GM23248 (cell line): ENCODE results near the gene ZNF407. TPM values are rescaled to one million over a fixed set of nuclear protein-coding genes. Genes with fewer than 3 reads are reported as not detected.
A peak's percentile ranks its signal among the peaks of the same experiment; 100 is the strongest.

Experiments used
- DNase-seq: peaks from one replicate; pipeline ENCODE4 v3.0.0-alpha.2; 2015
- H2AFZ ChIP-seq: fragments of 200-600 bp; sonication (generic); 2 replicates; pipeline ENCODE4 v1.6.1; 2016; ENCODE audit warnings: antibody characterized with exemption
- H3F3A ChIP-seq: fragments of 200-600 bp; sonication (generic); 2 replicates; pipeline ENCODE4 v1.6.1; 2016; ENCODE audit warnings: mild to moderate bottlenecking, antibody characterized with exemption, mixed run types; ENCODE audit not compliant: insufficient read depth
- H3K27ac ChIP-seq: fragments of 200-600 bp; sonication (generic); 2 replicates; pipeline ENCODE4 v1.5.1; 2016; ENCODE audit warnings: mild to moderate bottlenecking
- H3K27me3 ChIP-seq: fragments of 200-600 bp; sonication (generic); replicated peaks from 2 replicates; pipeline ENCODE4 v1.6.1; 2016; ENCODE audit warnings: mild to moderate bottlenecking; ENCODE audit not compliant: insufficient read depth
- H3K36me3 ChIP-seq: fragments of 200-600 bp; sonication (generic); 2 replicates; pipeline ENCODE4 v1.6.1; 2016; ENCODE audit warnings: low read depth, mild to moderate bottlenecking
- H3K4me1 ChIP-seq: fragments of 200-600 bp; sonication (generic); 2 replicates; pipeline ENCODE4 v1.6.1; 2016; ENCODE audit warnings: mild to moderate bottlenecking; ENCODE audit not compliant: insufficient read depth
- H3K4me2 ChIP-seq: fragments of 200-600 bp; sonication (generic); one replicate; pipeline ENCODE4 v1.6.1; 2016; ENCODE audit warnings: mild to moderate bottlenecking; ENCODE audit not compliant: unreplicated experiment
- H3K4me3 ChIP-seq: fragments of 200-600 bp; sonication (generic); 2 replicates; pipeline ENCODE4 v1.5.1; 2016; ENCODE audit warnings: mild to moderate bottlenecking
- H3K79me2 ChIP-seq: fragments of 200-600 bp; sonication (generic); 2 replicates; pipeline ENCODE4 v1.6.1; 2016; ENCODE audit warnings: mild to moderate bottlenecking; ENCODE audit not compliant: insufficient read depth
- H3K9ac ChIP-seq: fragments of 200-600 bp; sonication (generic); 2 replicates; pipeline ENCODE4 v1.6.1; 2016; ENCODE audit warnings: mild to moderate bottlenecking
- H3K9me2 ChIP-seq: fragments of 200-600 bp; sonication (generic); 2 replicates; pipeline ENCODE4 v1.6.1; 2016; ENCODE audit warnings: mixed run types, mild to moderate bottlenecking, moderate library complexity; ENCODE audit not compliant: insufficient read depth
- H3K9me3 ChIP-seq: fragments of 200-600 bp; sonication (generic); one replicate; pipeline ENCODE4 v1.6.1; 2017; ENCODE audit warnings: low read depth
- H4K20me1 ChIP-seq: fragments of 200-600 bp; sonication (generic); 2 replicates; pipeline ENCODE4 v1.6.0; 2016; ENCODE audit not compliant: insufficient read depth
- EZH2 ChIP-seq: fragments of 200-600 bp; sonication (generic); IDR thresholded peaks from 2 replicates; pipeline ENCODE4 v1.6.1; 2018; ENCODE audit warnings: antibody characterized with exemption, mild to moderate bottlenecking; ENCODE audit not compliant: insufficient read depth, poor library complexity, severe bottlenecking
- EZH2phosphoT487 ChIP-seq: fragments of 200-600 bp; sonication (generic); IDR thresholded peaks from 2 replicates; pipeline ENCODE4 v1.6.1; 2018; ENCODE audit warnings: antibody characterized with exemption, moderate library complexity, mild to moderate bottlenecking, low read depth; ENCODE audit not compliant: insufficient read depth
- WGBS, 2 experiments: methylation state at CpG; one replicate each; pipeline ENCODE4 v1.1.6; 2015 to 2017; ENCODE audit warnings: low lambda C conversion rate in 2 of 2, low coverage in 1 of 2; ENCODE audit errors: missing lambda C conversion rate in 2 of 2; 5-methylcytosine and 5-hydroxymethylcytosine counted together
- in situ Hi-C: fragments of 300-500 bp; cut with MboI; formaldehyde crosslinking; loops from 2 replicates; pipeline ENCODE4 v1.15.0; 2020
- polyA plus RNA-seq: library from polyadenylated mRNA; unstranded; fragments of >200 nt; fragmentation: Nextera tagmentation; extraction: Ambion mirVana; gene quantifications from 2 replicates; pipeline ENCODE4 v1.2.1, GENCODE V29; 2016
- total RNA-seq: library from RNA; depleted of rRNA; stranded (reverse); fragments of >200 nt; shearing (Covaris generic); gene quantifications from 2 replicates; pipeline ENCODE4 v1.2.3, GENCODE V29; 2014

ZNF407 gene
- total and polyA plus RNA-seq, 2 experiments from 2014 or later, result 2.6 to 6.3 TPM

GRCh38 chr18:75070625-75071483 lies 473.2 kb downstream of the ZNF407 start:
- Histone ChIP-seq H3K4me2 (peak overlapping the region; percentile 42), H3K4me1 (peaks cover 9% of the 10 kb centered on the region), H3K4me3 (peak overlapping the region; percentile 46), H3K9ac (0 out of 2 replicates have a peak overlapping the region, but pooled peaks have one; percentile 10), H2AFZ (peak overlapping the region; percentile 15; the same call in 1 of the 2 replicates), H3K27me3 (no peaks in the 10 kb centered on the region), H3K9me3 (no peaks in the 10 kb centered on the region), H3K79me2 (no peaks in the 10 kb centered on the region), H3K9me2 (no peaks in the 10 kb centered on the region), H3K27ac (peak overlapping the region; percentile 41), H3K36me3 (no peaks in the 10 kb centered on the region), H3F3A (no peaks in the 10 kb centered on the region), H4K20me1 (no peaks in the 10 kb centered on the region)
- in situ Hi-C loops, result no loop called here
- WGBS, 2 experiments, result 56 to 58% methylated on average over 22 of the region's 22 CpGs
- TF ChIP-seq EZH2, result no peak
- TF ChIP-seq EZH2phosphoT487, result no peak
- peak; percentile 89 for DNase-seq

DNA sequence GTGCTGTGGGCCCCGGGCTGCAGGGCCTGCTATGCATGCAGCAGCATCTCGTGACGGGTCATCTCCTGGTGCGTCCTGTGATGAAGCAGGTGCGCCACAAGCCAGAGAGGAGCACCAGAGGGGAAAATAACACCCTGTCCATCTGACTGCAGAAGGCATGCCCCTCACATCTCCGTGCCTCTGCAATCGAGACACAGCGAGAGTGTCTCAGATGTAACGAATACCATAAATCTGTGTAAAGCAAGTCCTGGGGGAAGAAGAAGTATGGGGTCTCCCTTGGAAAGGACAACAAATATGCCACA lies 473.8 kb downstream of the ZNF407 start:
- in situ Hi-C loops, result no loop called here
- TF ChIP-seq EZH2phosphoT487, result no peak
- Histone ChIP-seq H3K9ac (no peak overlapping the region), H3K4me1 (peaks cover 9% of the 10 kb centered on the region), H3K79me2 (no peaks in the 10 kb centered on the region), H3K9me2 (no peaks in the 10 kb centered on the region), H3K4me2 (no peak overlapping the region), H3K36me3 (no peaks in the 10 kb centered on the region), H4K20me1 (no peaks in the 10 kb centered on the region), H2AFZ (peak overlapping the region; percentile 15; the same call in 1 of the 2 replicates), H3K27ac (no peak overlapping the region), H3K9me3 (no peaks in the 10 kb centered on the region), H3K4me3 (no peak overlapping the region), H3K27me3 (no peaks in the 10 kb centered on the region), H3F3A (no peaks in the 10 kb centered on the region)
- no peak for DNase-seq
- WGBS, 2 experiments, result 86 to 87% methylated on average over 9 of the region's 9 CpGs

DNA sequence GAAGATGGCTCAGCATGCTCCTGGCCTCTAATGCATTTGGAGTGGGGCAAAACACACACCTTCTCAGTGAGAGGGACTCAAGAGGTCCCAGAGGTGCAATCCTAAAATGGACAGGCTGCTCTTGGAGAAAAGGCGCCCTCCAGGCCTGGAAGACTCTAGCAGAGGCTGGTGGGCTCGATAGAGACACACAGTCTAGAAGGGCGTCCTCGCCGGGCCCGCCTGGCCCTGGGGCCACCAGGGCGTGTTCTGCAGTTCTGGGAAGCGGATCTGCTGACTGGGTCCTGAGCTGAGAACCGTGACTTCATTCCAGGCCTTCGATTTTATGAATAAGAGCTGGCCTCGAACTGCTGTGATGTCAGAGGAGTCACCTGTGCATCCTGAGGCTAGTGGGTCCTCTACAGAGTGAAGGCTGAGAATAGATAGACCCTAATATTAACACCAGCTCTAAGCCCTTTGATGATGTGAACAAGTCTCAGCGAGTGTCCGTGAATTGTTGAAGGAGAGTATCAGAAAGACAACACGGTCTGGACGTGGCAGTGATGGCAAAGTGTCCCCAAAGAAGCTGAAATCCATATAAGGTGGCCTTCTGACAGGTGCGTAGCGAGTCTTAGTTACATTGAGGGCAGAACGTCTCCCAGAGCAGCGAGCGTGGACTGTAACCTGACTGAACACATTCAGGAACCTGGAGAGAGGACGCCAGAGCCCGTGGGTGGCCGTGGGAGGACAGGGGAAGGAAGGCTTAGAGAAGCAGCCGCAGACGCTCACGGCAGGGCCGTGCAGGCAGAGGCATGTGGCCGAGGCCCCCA lies 474.4 kb downstream of the ZNF407 start:
- Histone ChIP-seq H3F3A (no peaks in the 10 kb centered on the region), H2AFZ (no peak overlapping the region), H3K9ac (no peak overlapping the region), H3K36me3 (no peaks in the 10 kb centered on the region), H3K27me3 (no peaks in the 10 kb centered on the region), H3K4me2 (no peak overlapping the region), H3K4me1 (peaks cover 9% of the 10 kb centered on the region), H4K20me1 (no peaks in the 10 kb centered on the region), H3K27ac (no peak overlapping the region), H3K4me3 (no peak overlapping the region), H3K9me2 (no peaks in the 10 kb centered on the region), H3K79me2 (no peaks in the 10 kb centered on the region), H3K9me3 (no peaks in the 10 kb centered on the region)
- WGBS, 2 experiments, result 89 to 91% methylated on average over 27 of the region's 28 CpGs
- TF ChIP-seq EZH2phosphoT487, result no peak
- TF ChIP-seq EZH2, result no peak
- in situ Hi-C loops, result no loop called here
- no peak for DNase-seq

DNA sequence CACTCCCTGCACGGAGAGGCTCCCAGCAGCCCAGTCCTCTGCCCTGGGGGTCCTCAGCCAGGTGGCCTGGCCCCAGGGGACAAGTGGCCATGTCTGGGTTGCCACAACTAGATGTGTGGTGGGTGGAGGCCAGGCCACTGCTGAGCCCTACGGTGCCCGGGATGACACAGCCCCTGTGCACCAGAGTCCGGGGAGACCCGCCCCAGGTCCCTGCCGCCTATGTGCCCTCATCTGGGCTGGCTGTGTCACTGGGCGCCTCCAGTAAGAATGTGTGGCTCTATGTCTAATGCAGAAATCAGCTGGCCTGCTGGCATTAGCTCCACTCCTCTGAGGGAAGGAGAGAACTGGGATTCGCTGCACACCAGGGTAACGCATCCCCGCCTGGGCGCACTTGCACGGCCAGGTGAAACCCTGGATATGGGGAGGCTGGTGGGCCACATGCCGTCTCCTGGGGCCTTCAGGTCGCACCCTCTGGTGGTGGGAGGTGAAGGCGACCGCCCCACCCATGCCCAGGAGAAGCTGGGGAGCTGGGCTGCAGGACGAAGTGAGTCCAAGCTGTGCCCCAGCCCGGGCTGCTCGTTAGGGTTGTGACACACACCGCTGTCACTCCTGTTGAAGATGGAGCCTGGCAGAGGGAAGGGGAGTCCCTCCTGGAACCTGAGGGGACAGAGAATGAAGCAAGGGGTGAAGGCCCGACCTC lies 475.2 kb downstream of the ZNF407 start:
- DNase-seq, result no peak
- Histone ChIP-seq H3K9me3 (no peaks in the 10 kb centered on the region), H3K9ac (no peak overlapping the region), H3K4me1 (peaks cover 9% of the 10 kb centered on the region), H3K36me3 (no peaks in the 10 kb centered on the region), H3K27ac (no peak overlapping the region), H3K4me3 (no peak overlapping the region), H3K4me2 (no peak overlapping the region), H2AFZ (no peak overlapping the region), H3K9me2 (no peaks in the 10 kb centered on the region), H3K79me2 (no peaks in the 10 kb centered on the region), H4K20me1 (no peaks in the 10 kb centered on the region), H3F3A (no peaks in the 10 kb centered on the region), H3K27me3 (no peaks in the 10 kb centered on the region)
- in situ Hi-C loops, result no loop called here
- TF ChIP-seq EZH2phosphoT487 (no peak), EZH2 (no peak)
- 93 to 96% methylated on average over 21 of the region's 21 CpGs for WGBS, 2 experiments
